K562 (cell line): ENCODE measurements around the gene QARS1. TPM values are rescaled to one million over a fixed set of nuclear protein-coding genes. Genes with fewer than 3 reads are reported as not detected.

Experiments used
- COPS2 ChIP-seq: fragments of 450-650 bp; conservative IDR thresholded peaks from 2 replicates; pipeline ENCODE4 v1.6.1; 2016; ENCODE audit warnings: mild to moderate bottlenecking, moderate library complexity
- POLR2H ChIP-seq: IDR thresholded peaks from 2 replicates; pipeline ENCODE4 v1.6.1; 2016; ENCODE audit warnings: missing genetic modification characterization, low read depth, mild to moderate bottlenecking, control low read depth, missing compliant biosample characterization, moderate library complexity
- PRMT5 ChIP-seq: sonication (generic); formaldehyde crosslinking; IDR thresholded peaks from 2 replicates; pipeline ENCODE4 v1.5.0; 2020; ENCODE audit warnings: missing genetic modification reagents
- PRPF4 ChIP-seq: fragments of 200-400 bp; formaldehyde crosslinking; IDR thresholded peaks from one replicate; pipeline ENCODE4 v1.6.1; 2017; ENCODE audit warnings: low read length, low read depth, mild to moderate bottlenecking; ENCODE audit not compliant: insufficient read depth, poor library complexity, severe bottlenecking
- RBM25 ChIP-seq: fragments of 200-400 bp; formaldehyde crosslinking; IDR thresholded peaks from 2 replicates; pipeline ENCODE4 v1.6.1; 2018; ENCODE audit warnings: low read length, low read depth, moderate library complexity; ENCODE audit not compliant: severe bottlenecking
- SIX5 ChIP-seq, 2 experiments: IDR thresholded peaks; 2 replicates each; pipeline ENCODE4 v1.6.1; 2011; ENCODE audit warnings: low read length in 2 of 2, borderline replicate concordance in 1 of 2, low read depth in 1 of 2, mild to moderate bottlenecking in 1 of 2, moderate library complexity in 1 of 2; ENCODE audit not compliant: insufficient read depth in 1 of 2
- SRSF1 ChIP-seq: fragments of 200-400 bp; formaldehyde crosslinking; IDR thresholded peaks from 2 replicates; pipeline ENCODE4 v1.6.1; 2017; ENCODE audit warnings: mild to moderate bottlenecking, low read depth, low read length, moderate library complexity
- TBP ChIP-seq: optimal IDR thresholded peaks from 2 replicates; pipeline ENCODE3; 2011; ENCODE audit warnings: low read depth, low read length, improper control_type of control experiment
- TSC22D4 ChIP-seq: fragments of 450-650 bp; IDR thresholded peaks from 2 replicates; pipeline ENCODE4 v1.6.1; 2016; ENCODE audit warnings: missing genetic modification characterization, missing biosample characterization, control low read depth
- U2AF1 ChIP-seq: fragments of 200-400 bp; formaldehyde crosslinking; optimal IDR thresholded peaks from 2 replicates; pipeline ENCODE3; 2017; ENCODE audit warnings: mild to moderate bottlenecking, low read depth, low read length, moderate library complexity
- YY1 ChIP-seq, 3 experiments: IDR thresholded peaks; 2 replicates each; pipeline ENCODE4 v1.6.1; 2011; ENCODE audit warnings: low read length in 2 of 3, mild to moderate bottlenecking in 2 of 3, moderate library complexity in 2 of 3, borderline replicate concordance in 1 of 3, control low read depth in 1 of 3, low read depth in 1 of 3; ENCODE audit not compliant: insufficient read depth in 3 of 3, insufficient replicate concordance in 2 of 3, control insufficient read depth in 1 of 3, insufficient read length in 1 of 3; ENCODE audit errors: extremely low read depth in 1 of 3
- polyA plus RNA-seq, 8 experiments: library from polyadenylated mRNA; depleted of rRNA in 4 of 8; stranded (reverse) in 5 of 8; unstranded in 3 of 8; fragments of >200 nt; fragmentation: Nextera tagmentation in 2 of 8; fragmentation: Illumina TruSeq in 1 of 8; extraction: Ambion mirVana in 2 of 8; extraction: Trizol in 1 of 8; gene quantifications; 2 replicates each; pipeline versions ENCODE4 v1.2.1 to v1.2.3, GENCODE V29; 2011 to 2014; ENCODE audit warnings: inconsistent platforms in 1 of 8, missing spikeins in 1 of 8
- total RNA-seq, 7 experiments: library from RNA; depleted of rRNA in 6 of 7; stranded (reverse); fragments of >200 nt in 6 of 7; fragmentation: Illumina TruSeq in 2 of 7; extraction: Trizol in 2 of 7; gene quantifications; 2 replicates each; pipeline versions ENCODE4 v1.2.1 to v1.2.3, GENCODE V29; 2011 to 2021; ENCODE audit warnings: low replicate concordance in 1 of 7
- TF ChIP-seq, protein P1 (sequence below): fragments of 450-650 bp; formaldehyde crosslinking; IDR thresholded peaks from 2 replicates; pipeline ENCODE4 v1.4.0; 2020; ENCODE audit warnings: mild to moderate bottlenecking, moderate library complexity
- TF ChIP-seq, protein P2 (sequence below): fragments of 250-450 bp; sonication (Bioruptor Pico); IDR thresholded peaks from 2 replicates; pipeline ENCODE4 v1.6.1; 2021; ENCODE audit warnings: mild to moderate bottlenecking
- TF ChIP-seq, protein P3 (sequence below), 3 experiments: fragments of 200-800 bp in 1 of 3; fragments of 250-450 bp in 1 of 3; fragments of 450-650 bp in 1 of 3; sonication (Bioruptor Pico) in 1 of 3; sonication (Bioruptor generic) in 1 of 3; formaldehyde crosslinking in 1 of 3; IDR thresholded peaks; 2 replicates each; pipeline versions ENCODE4 v1.6.1 to v1.8.0; 2016 to 2022; ENCODE audit warnings: mild to moderate bottlenecking in 2 of 3, missing genetic modification characterization in 2 of 3, missing compliant biosample characterization in 1 of 3, moderate library complexity in 1 of 3
- TF ChIP-seq, protein P4 (sequence below): fragments of 450-650 bp; IDR thresholded peaks from 2 replicates; pipeline ENCODE4 v1.6.1; 2018; ENCODE audit not compliant: partially characterized antibody

The QARS1 gene
- total and polyA plus RNA-seq, 9 of the 15 experiments (the other 6 are each of a cell fraction or from before 2014, with no cell fraction given), result 148 to 310 (median 273) TPM

DNA sequence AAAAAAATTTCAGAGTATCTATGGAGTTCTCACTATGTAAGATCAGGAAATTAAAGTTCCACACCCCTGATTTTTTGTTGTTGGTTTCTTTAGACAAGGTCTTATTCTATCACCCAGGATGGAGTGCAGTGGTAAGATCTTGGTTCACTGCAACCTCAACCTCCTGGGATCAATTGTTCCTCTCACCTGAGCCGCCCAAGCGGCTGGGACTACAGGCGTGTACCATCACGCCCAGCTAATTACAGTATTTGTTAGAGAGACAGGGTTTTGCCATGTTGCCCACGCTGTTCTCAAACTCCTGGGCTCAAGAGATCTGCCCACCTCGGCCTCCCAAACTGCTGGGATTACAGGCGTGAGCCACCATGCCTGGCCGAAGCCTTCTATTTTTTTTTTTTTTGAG is 23.1 kb downstream of the QARS1 start (continued):
- TF ChIP-seq, protein P1, sequence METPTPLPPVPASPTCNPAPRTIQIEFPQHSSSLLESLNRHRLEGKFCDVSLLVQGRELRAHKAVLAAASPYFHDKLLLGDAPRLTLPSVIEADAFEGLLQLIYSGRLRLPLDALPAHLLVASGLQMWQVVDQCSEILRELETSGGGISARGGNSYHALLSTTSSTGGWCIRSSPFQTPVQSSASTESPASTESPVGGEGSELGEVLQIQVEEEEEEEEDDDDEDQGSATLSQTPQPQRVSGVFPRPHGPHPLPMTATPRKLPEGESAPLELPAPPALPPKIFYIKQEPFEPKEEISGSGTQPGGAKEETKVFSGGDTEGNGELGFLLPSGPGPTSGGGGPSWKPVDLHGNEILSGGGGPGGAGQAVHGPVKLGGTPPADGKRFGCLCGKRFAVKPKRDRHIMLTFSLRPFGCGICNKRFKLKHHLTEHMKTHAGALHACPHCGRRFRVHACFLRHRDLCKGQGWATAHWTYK (CRISPR knock-in tag), result no peak
- TF ChIP-seq, protein P2, sequence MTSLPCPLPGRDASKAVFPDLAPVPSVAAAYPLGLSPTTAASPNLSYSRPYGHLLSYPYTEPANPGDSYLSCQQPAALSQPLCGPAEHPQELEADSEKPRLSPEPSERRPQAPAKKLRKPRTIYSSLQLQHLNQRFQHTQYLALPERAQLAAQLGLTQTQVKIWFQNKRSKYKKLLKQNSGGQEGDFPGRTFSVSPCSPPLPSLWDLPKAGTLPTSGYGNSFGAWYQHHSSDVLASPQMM, result no peak
- no peak for TF ChIP-seq PRPF4
- TF ChIP-seq, protein P3, sequence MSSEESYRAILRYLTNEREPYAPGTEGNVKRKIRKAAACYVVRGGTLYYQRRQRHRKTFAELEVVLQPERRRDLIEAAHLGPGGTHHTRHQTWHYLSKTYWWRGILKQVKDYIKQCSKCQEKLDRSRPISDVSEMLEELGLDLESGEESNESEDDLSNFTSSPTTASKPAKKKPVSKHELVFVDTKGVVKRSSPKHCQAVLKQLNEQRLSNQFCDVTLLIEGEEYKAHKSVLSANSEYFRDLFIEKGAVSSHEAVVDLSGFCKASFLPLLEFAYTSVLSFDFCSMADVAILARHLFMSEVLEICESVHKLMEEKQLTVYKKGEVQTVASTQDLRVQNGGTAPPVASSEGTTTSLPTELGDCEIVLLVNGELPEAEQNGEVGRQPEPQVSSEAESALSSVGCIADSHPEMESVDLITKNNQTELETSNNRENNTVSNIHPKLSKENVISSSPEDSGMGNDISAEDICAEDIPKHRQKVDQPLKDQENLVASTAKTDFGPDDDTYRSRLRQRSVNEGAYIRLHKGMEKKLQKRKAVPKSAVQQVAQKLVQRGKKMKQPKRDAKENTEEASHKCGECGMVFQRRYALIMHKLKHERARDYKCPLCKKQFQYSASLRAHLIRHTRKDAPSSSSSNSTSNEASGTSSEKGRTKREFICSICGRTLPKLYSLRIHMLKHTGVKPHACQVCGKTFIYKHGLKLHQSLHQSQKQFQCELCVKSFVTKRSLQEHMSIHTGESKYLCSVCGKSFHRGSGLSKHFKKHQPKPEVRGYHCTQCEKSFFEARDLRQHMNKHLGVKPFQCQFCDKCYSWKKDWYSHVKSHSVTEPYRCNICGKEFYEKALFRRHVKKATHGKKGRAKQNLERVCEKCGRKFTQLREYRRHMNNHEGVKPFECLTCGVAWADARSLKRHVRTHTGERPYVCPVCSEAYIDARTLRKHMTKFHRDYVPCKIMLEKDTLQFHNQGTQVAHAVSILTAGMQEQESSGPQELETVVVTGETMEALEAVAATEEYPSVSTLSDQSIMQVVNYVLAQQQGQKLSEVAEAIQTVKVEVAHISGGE (CRISPR knock-in tag; IDR thresholded peaks at IDR 0.05), result no peak
- no peak for TF ChIP-seq PRMT5
- no peak for TF ChIP-seq TSC22D4 (tag)
- no peak for TF ChIP-seq TBP
- TF ChIP-seq RBM25, result no peak
- TF ChIP-seq SRSF1, result no peak
- TF ChIP-seq YY1 (IDR thresholded peaks at IDR 0.05; ENCODE audit: borderline replicate concordance in 1 of 3, control insufficient read depth in 1 of 3, extremely low read depth in 1 of 3, insufficient read depth in 3 of 3, insufficient read length in 1 of 3, insufficient replicate concordance in 2 of 3, low read depth in 1 of 3, low read length in 2 of 3), result no peak
- TF ChIP-seq, protein P4, sequence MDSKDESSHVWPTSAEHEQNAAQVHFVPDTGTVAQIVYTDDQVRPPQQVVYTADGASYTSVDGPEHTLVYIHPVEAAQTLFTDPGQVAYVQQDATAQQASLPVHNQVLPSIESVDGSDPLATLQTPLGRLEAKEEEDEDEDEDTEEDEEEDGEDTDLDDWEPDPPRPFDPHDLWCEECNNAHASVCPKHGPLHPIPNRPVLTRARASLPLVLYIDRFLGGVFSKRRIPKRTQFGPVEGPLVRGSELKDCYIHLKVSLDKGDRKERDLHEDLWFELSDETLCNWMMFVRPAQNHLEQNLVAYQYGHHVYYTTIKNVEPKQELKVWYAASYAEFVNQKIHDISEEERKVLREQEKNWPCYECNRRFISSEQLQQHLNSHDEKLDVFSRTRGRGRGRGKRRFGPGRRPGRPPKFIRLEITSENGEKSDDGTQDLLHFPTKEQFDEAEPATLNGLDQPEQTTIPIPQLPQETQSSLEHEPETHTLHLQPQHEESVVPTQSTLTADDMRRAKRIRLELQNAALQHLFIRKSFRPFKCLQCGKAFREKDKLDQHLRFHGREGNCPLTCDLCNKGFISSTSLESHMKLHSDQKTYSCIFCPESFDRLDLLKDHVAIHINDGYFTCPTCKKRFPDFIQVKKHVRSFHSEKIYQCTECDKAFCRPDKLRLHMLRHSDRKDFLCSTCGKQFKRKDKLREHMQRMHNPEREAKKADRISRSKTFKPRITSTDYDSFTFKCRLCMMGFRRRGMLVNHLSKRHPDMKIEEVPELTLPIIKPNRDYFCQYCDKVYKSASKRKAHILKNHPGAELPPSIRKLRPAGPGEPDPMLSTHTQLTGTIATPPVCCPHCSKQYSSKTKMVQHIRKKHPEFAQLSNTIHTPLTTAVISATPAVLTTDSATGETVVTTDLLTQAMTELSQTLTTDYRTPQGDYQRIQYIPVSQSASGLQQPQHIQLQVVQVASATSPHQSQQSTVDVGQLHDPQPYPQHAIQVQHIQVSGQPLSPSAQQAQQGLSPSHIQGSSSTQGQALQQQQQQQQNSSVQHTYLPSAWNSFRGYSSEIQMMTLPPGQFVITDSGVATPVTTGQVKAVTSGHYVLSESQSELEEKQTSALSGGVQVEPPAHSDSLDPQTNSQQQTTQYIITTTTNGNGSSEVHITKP, result no peak
- TF ChIP-seq U2AF1, result no peak
- TF ChIP-seq POLR2H, result no peak
- no peak for TF ChIP-seq COPS2
- no peak for TF ChIP-seq SIX5 (IDR thresholded peaks at IDR 0.05; ENCODE audit: borderline replicate concordance in 1 of 2, insufficient read depth in 1 of 2, low read depth in 1 of 2, low read length in 2 of 2)
- TF ChIP-seq, all 486 proteins: peak for 0
